A549 treated with DMSO at 1 μM for 4 hours (cell line): Measurements from ENCODE around the gene SELENOI. TPM values are rescaled to one million over a fixed set of nuclear protein-coding genes. Genes with fewer than 3 reads are reported as not detected.

Experiments
- total RNA-seq: library from RNA; stranded (reverse); fragments of 200-300 nt; extraction: Qiagen RNA extraction; gene quantifications from 5 replicates; pipeline ENCODE4 v1.2.3, GENCODE V29; 2022; ENCODE audit warnings: low read depth

The SELENOI gene, protein sequence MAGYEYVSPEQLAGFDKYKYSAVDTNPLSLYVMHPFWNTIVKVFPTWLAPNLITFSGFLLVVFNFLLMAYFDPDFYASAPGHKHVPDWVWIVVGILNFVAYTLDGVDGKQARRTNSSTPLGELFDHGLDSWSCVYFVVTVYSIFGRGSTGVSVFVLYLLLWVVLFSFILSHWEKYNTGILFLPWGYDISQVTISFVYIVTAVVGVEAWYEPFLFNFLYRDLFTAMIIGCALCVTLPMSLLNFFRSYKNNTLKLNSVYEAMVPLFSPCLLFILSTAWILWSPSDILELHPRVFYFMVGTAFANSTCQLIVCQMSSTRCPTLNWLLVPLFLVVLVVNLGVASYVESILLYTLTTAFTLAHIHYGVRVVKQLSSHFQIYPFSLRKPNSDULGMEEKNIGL
- 20.3 to 28.3 TPM (median 24.9 TPM) in 5 replicates for total RNA-seq

GRCh38 chr2:26345545-26346453 is at the start of gene SELENOI:
TSS of gene SELENOI (plus strand) at chr2:26346143. CDS start at chr2:26346233, 90 bp downstream.

GRCh38 chr2:26346454-26347053 is 611 bp downstream of the SELENOI start, which contains the start of gene ADGRF3:
TSS of gene ADGRF3 (minus strand) at chr2:26346789. CDS start at chr2:26346234, 555 bp downstream.

DNA sequence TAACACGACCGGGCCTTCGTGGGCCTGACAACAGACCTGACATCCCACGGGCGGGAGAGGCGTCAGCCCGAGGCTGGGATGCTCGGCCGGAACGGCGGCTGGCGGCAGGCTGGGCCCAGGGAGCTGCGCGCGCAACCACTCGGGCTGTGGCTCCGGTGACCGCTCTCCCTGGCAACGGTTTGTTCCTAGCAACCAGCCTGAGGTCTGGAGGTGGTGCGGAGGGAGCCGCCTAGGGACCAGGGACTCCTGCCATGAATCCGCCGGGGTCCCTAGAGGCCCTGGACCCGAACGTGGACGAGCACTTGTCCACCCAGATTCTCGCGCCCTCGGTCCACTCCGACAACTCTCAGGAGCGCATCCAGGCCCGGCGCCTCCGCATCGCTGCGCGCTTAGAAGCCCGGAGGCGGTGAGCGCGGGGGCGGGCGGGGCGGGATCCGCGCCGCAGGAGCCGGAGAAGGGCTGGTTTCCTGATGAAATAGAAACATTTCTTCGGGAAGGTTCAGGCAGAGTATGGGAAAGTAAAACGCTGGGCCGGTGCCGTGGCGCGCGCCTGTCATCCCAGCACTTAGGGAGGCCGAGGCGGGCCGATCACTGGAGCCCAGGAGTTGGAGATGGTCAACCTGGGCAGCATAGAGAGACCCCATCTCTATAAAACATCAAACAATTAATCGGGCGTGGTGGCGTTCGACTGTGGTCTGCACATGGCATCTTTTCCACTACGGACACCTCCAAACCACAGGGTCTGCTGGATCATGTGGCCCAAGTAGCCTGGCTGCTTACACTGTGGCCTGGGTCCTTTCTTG is 56.0 kb downstream of the SELENOI start, which contains the start of gene DRC1:
Gene DRC1 (plus strand): TSS at position 182 of the 803 bp plus-strand sequence. CDS start 70 bp downstream, at position 252.

Other genes starting within 250 kb of the SELENOI start
- 6.3 to 11.5 TPM (median 7.3 TPM) in 5 replicates for gene GAREM2, start 173.1 kb upstream of the SELENOI start, total RNA-seq
- gene HADHA, start 101.5 kb upstream of the SELENOI start, total RNA-seq, result 123 to 146 TPM (median 128 TPM) in 5 replicates
- gene HADHB, start 101.2 kb upstream of the SELENOI start, total RNA-seq, result 87.9 to 108 TPM (median 100 TPM) in 5 replicates
- gene ADGRF3, start 646 bp downstream of the SELENOI start, total RNA-seq, result 0.03 to 0.13 TPM (median 0.10 TPM) in 5 replicates
- 0.14 to 0.29 TPM (median 0.21 TPM) in 5 replicates for gene DRC1, start 55.8 kb downstream of the SELENOI start, total RNA-seq
- 0.03 to 0.11 TPM (median 0.09 TPM) in 5 replicates for gene OTOF, start 132.0 kb downstream of the SELENOI start, total RNA-seq